Measurements from ENCODE around the gene BABAM2. TPM values are rescaled to one million over a fixed set of nuclear protein-coding genes. Genes with fewer than 3 reads are reported as not detected.
"Not testable (repeated sequence)": the region's sequence is repeated elsewhere in the genome, so short reads cannot be mapped to it uniquely, and the experiment has no call there.

The BABAM2 gene
- total RNA-seq, 2 donors from 2014 or later = 32.2 to 33.5 TPM

DNA sequence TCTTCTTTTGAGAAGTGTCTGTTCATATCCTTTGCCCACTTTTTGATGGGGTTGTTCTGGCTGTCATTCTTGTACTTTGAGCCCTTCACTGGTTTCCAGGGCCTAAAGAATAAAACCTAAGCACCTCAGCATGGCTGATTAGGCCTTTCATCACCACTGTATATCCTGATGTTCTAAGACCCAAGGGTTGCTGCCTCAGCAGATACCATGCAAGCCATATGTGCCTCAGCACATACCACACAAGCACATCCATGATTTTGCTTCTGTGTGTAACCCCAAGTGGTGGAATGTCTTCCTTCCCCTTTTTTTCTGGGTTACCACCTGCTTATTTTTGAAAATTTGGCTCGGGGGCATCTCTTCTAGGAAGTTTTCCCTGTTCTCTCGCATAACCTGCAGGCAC lies 11.7 kb upstream of the BABAM2 start:
- H3K4me1 ChIP-seq = no peaks in the 10 kb centered on the region
- TF ChIP-seq, protein P1, sequence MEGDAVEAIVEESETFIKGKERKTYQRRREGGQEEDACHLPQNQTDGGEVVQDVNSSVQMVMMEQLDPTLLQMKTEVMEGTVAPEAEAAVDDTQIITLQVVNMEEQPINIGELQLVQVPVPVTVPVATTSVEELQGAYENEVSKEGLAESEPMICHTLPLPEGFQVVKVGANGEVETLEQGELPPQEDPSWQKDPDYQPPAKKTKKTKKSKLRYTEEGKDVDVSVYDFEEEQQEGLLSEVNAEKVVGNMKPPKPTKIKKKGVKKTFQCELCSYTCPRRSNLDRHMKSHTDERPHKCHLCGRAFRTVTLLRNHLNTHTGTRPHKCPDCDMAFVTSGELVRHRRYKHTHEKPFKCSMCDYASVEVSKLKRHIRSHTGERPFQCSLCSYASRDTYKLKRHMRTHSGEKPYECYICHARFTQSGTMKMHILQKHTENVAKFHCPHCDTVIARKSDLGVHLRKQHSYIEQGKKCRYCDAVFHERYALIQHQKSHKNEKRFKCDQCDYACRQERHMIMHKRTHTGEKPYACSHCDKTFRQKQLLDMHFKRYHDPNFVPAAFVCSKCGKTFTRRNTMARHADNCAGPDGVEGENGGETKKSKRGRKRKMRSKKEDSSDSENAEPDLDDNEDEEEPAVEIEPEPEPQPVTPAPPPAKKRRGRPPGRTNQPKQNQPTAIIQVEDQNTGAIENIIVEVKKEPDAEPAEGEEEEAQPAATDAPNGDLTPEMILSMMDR (IDR thresholded peaks at IDR 0.05) = no peak
- H3K27ac ChIP-seq = no peak overlapping the region
- H3K9me3 ChIP-seq = no peaks in the 10 kb centered on the region
- no peak for DNase-seq
- no peaks in the 10 kb centered on the region for H3K36me3 ChIP-seq
- H3K9ac ChIP-seq (ENCODE audit: low read depth in 2 of 2, low read length in 2 of 2) = no peak overlapping the region
- intact Hi-C loops (cut with DNase I) = loop anchor here (10.0 kb wide), 1 partner anchor 64 kb away; no protein-coding TSS in a partner anchor
- no peaks in the 10 kb centered on the region for H3K27me3 ChIP-seq
- H3K4me3 ChIP-seq = no peak overlapping the region

DNA sequence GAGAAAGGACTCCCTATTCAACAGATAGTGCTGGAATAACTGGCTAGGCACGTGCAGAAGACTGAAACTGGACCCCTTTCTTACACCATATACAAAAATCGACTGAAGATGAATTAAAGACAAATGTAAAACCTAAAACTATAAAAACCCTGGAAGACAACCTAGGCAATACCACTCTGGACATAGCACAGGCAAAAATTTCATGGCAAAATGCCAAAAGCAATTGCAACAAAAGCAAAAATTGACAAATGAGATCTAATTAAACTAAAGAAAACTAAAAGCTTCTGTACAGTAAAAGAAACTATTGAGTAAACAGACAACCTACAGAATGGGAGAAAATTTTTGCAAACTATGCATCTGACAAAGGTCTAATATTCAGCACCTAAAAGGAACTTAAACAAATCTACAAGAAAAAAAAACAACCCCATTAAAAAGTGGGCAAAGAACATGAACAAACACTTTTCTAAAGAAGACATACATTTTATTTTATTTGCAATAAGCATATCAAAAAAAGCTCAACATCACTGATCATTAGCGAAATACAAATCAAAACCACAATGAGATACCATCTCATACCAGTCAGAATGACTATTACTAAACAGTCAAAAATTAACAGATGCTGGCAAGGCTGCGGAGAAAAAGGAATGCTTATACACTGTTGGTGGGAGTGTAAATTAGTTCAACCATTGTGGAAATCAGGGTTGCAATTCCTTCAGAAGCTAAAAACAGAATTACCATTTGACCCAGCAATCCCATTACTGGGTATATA lies 8.5 kb upstream of the BABAM2 start:
- H3K9ac ChIP-seq (ENCODE audit: low read depth in 2 of 2, low read length in 2 of 2); H3K27me3 ChIP-seq; DNase-seq; H3K4me3 ChIP-seq; intact Hi-C loops (cut with DNase I); H3K36me3 ChIP-seq; H3K27ac ChIP-seq; H3K9me3 ChIP-seq; H3K4me1 ChIP-seq: not testable (repeated sequence)

DNA sequence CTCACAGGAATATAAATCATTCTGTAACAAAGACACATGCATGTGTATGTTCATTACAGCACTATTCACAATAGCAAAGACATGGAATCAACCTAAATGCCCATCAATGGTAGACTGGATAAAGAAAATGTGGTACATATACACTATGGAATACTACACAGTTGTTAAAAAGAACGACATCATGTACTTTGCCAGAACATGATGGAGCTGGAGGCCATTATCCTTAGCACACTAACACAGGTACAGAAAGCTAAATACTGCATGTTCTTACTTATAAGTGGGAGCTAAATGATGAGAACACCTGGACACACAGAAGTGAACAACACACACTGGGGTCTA lies 8.0 kb upstream of the BABAM2 start:
- H3K27ac ChIP-seq; intact Hi-C loops (cut with DNase I); DNase-seq; H3K9ac ChIP-seq (ENCODE audit: low read depth in 2 of 2, low read length in 2 of 2); H3K36me3 ChIP-seq; H3K4me1 ChIP-seq; H3K27me3 ChIP-seq; H3K4me3 ChIP-seq; H3K9me3 ChIP-seq: not testable (repeated sequence)

DNA sequence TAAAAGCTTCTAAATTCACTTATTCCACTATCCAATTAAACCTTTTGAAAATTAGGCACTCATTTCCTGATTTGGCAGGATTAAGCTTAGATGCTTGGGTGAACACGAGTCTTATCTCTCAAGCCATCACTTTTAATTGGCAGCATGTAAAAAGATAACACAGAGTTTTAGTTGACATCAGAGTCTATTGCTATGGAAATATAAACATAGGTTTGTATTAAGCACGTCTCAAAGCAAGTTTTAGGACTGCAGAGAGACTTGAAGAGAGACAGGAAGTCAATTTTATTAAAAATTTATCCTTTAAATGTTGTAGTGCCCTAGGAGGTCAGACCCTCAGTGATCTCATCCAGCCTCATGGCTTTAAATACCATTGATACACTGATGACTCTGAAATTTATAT lies 5.9 kb upstream of the BABAM2 start:
- DNase-seq = no peak
- Histone ChIP-seq H3K27me3 (no peaks in the 10 kb centered on the region), H3K4me1 (peaks cover 6% of the 10 kb centered on the region), H3K27ac (no peak overlapping the region), H3K9ac (ENCODE audit: low read depth in 2 of 2, low read length in 2 of 2) (no peak overlapping the region), H3K4me3 (no peak overlapping the region), H3K36me3 (no peaks in the 10 kb centered on the region), H3K9me3 (no peaks in the 10 kb centered on the region)
- TF ChIP-seq, protein P1 (IDR thresholded peaks at IDR 0.05) = no peak
- intact Hi-C loops (cut with DNase I) = no loop called here

GRCh38 chr2:27885234-27885633 lies 5.3 kb upstream of the BABAM2 start:
- H3K9ac ChIP-seq (ENCODE audit: low read depth in 2 of 2, low read length in 2 of 2) = no peak overlapping the region
- TF ChIP-seq, protein P1 (IDR thresholded peaks at IDR 0.05) = no peak
- no peak overlapping the region for H3K27ac ChIP-seq
- no peaks in the 10 kb centered on the region for H3K9me3 ChIP-seq
- H3K27me3 ChIP-seq = no peaks in the 10 kb centered on the region
- peaks cover 6% of the 10 kb centered on the region for H3K4me1 ChIP-seq
- no peak for DNase-seq
- intact Hi-C loops (cut with DNase I) = no loop called here
- no peak overlapping the region for H3K4me3 ChIP-seq
- H3K36me3 ChIP-seq = no peaks in the 10 kb centered on the region

DNA sequence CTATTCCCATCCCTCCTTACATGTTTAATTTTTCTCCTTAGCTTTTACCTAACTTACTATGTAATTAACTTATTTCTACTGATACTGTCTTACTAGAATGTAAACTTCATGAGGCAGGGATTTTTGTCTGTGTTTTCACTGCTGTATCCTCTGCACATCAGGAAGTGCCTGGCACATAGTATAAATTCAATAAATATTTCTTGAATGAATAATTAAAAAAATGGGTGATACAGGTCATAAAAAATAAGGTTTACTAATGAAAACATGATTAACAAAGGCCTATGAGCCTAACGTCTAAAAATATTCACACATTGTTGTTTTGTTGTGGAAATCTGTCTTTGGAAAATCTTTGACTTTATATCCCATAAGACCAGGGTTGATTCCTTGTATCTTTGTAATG lies 4.9 kb upstream of the BABAM2 start:
- no peak overlapping the region for H3K27ac ChIP-seq
- no peaks in the 10 kb centered on the region for H3K36me3 ChIP-seq
- TF ChIP-seq, protein P1 (IDR thresholded peaks at IDR 0.05) = no peak
- peaks cover 6% of the 10 kb centered on the region for H3K4me1 ChIP-seq
- no peak for DNase-seq
- H3K4me3 ChIP-seq = no peak overlapping the region
- intact Hi-C loops (cut with DNase I) = no loop called here
- H3K9me3 ChIP-seq = no peaks in the 10 kb centered on the region
- no peaks in the 10 kb centered on the region for H3K27me3 ChIP-seq
- H3K9ac ChIP-seq (ENCODE audit: low read depth in 2 of 2, low read length in 2 of 2) = no peak overlapping the region
